Esophagus muscularis mucosa (tissue), 4 donors: ENCODE measurements around the gene COL16A1.

Source experiments
- EP300 ChIP-seq: sonication (generic); formaldehyde crosslinking; IDR thresholded peaks from one replicate; pipeline ENCODE4 v1.6.1; 2017; ENCODE audit warnings: antibody characterized with exemption
- POLR2A ChIP-seq: fragments of 450-650 bp; IDR thresholded peaks from one replicate; pipeline ENCODE4 v1.6.1; 2017; ENCODE audit warnings: antibody characterized with exemption, moderate library complexity, mild to moderate bottlenecking, low read depth
- POLR2AphosphoS5 ChIP-seq, 2 donors: sonication (generic); formaldehyde crosslinking; IDR thresholded peaks; one replicate each; pipeline ENCODE4 v1.6.1; 2017; ENCODE audit warnings: antibody characterized with exemption in 2 of 2
- TF ChIP-seq, protein P1 (sequence below), 3 experiments: fragments of 200-600 bp in 2 of 3; fragments of 450-650 bp in 1 of 3; sonication (generic) in 2 of 3; IDR thresholded peaks; one replicate each; pipeline ENCODE4 v1.5.1; 2017 to 2019; ENCODE audit warnings: antibody characterized with exemption in 3 of 3, mild to moderate bottlenecking in 2 of 3, moderate library complexity in 1 of 3

DNA sequence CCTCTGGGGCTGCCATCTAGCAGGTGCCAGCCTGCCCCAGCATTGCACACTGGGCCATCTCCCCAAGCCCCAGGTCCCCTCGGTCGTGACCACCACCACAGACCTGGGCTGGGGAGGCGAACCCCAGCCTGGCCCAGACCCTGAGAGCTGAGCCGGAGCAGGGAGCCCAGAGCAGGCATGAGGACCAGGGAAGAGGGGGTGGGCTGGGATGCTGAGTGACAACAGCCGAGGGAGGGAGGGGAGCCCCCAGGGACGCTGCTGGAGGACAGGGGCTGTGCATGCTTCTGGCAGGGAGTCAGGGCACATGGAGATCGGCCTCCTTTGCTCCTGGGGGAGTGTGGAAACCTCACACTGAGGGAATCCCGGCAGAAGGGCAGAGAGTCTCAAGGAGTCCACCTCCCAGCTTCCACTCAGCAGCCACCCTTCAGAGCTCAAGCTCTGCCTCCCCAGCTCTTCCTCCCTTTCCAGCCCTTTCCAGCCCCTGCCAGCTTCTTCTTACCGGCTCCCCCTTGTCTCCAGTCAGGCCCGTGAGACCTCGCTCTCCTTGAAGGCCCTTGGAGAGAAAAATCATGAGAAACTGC, 35.4 kb downstream of the COL16A1 start:
- TF ChIP-seq, protein P1, sequence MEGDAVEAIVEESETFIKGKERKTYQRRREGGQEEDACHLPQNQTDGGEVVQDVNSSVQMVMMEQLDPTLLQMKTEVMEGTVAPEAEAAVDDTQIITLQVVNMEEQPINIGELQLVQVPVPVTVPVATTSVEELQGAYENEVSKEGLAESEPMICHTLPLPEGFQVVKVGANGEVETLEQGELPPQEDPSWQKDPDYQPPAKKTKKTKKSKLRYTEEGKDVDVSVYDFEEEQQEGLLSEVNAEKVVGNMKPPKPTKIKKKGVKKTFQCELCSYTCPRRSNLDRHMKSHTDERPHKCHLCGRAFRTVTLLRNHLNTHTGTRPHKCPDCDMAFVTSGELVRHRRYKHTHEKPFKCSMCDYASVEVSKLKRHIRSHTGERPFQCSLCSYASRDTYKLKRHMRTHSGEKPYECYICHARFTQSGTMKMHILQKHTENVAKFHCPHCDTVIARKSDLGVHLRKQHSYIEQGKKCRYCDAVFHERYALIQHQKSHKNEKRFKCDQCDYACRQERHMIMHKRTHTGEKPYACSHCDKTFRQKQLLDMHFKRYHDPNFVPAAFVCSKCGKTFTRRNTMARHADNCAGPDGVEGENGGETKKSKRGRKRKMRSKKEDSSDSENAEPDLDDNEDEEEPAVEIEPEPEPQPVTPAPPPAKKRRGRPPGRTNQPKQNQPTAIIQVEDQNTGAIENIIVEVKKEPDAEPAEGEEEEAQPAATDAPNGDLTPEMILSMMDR (IDR thresholded peaks at IDR 0.05): no peak
- TF ChIP-seq POLR2A: no peak
- TF ChIP-seq EP300: no peak
- no peak for TF ChIP-seq POLR2AphosphoS5 (IDR thresholded peaks at IDR 0.05)
